GM11168 (cell line): ENCODE measurements around the gene RNF121.

Source experiments
- in situ Hi-C: fragments of 300-500 bp; cut with MboI; formaldehyde crosslinking; loops from one replicate; pipeline ENCODE4 v1.12.0; 2022; ENCODE audit warnings: low sequenced_read_pairs; ENCODE audit not compliant: unreplicated experiment

Gene RNF121

GRCh38 chr11:72002841-72003775 is 74.3 kb downstream of the RNF121 start:
- in situ Hi-C loops = no loop called here

GRCh38 chr11:72003776-72004171 is 74.9 kb downstream of the RNF121 start:
- in situ Hi-C loops = no loop called here

- in situ Hi-C loops = no loop called here
Observed at GRCh38 chr11:72004515-72005346, 75.9 kb downstream of the RNF121 start.

GRCh38 chr11:72005347-72006260 is 76.8 kb downstream of the RNF121 start:
- in situ Hi-C loops = no loop called here

- in situ Hi-C loops = no loop called here
Observed at GRCh38 chr11:72006309-72007088, 77.7 kb downstream of the RNF121 start.

- in situ Hi-C loops = no loop called here
Observed at GRCh38 chr11:72007089-72007476, 78.2 kb downstream of the RNF121 start.

GRCh38 chr11:72007587-72007986 is 78.7 kb downstream of the RNF121 start:
- in situ Hi-C loops = no loop called here

- in situ Hi-C loops = no loop called here
Observed at GRCh38 chr11:72008728-72009127, 79.9 kb downstream of the RNF121 start.

- in situ Hi-C loops = no loop called here
Observed at GRCh38 chr11:72009156-72009555, 80.3 kb downstream of the RNF121 start.

- in situ Hi-C loops = no loop called here
Observed at GRCh38 chr11:72010529-72011233, 81.8 kb downstream of the RNF121 start.

GRCh38 chr11:72012091-72012630 is 83.3 kb downstream of the RNF121 start:
- in situ Hi-C loops = no loop called here

GRCh38 chr11:72012897-72013721 is 84.3 kb downstream of the RNF121 start:
- in situ Hi-C loops = no loop called here

GRCh38 chr11:72013765-72014711 is 85.2 kb downstream of the RNF121 start:
- in situ Hi-C loops = no loop called here

GRCh38 chr11:72014761-72015320 is 86.0 kb downstream of the RNF121 start:
- in situ Hi-C loops = no loop called here

GRCh38 chr11:72015511-72016061 is 86.7 kb downstream of the RNF121 start:
- in situ Hi-C loops = no loop called here

- in situ Hi-C loops = no loop called here
Observed at GRCh38 chr11:72018171-72018570, 89.3 kb downstream of the RNF121 start.
